Keratinocyte (primary cell): Measurements from ENCODE around the gene PLB1. TPM values are rescaled to one million over a fixed set of nuclear protein-coding genes. Genes with fewer than 3 reads are reported as not detected.

Experiments
- DNase-seq: peaks from one replicate; pipeline ENCODE4 v3.0.0-alpha.2; 2011; ENCODE audit warnings: low read depth, missing footprints, low spot score
- FAIRE-seq: peaks from 2 replicates; lab custom pipeline; 2011; peaks lifted over from hg19 to GRCh38; lab: Jason Lieb, UNC
- H2AFZ ChIP-seq: 2 replicates; pipeline ENCODE4 v1.6.0; 2012; ENCODE audit warnings: low read length, control low read depth, inconsistent platforms; ENCODE audit not compliant: control insufficient read depth
- H3K27ac ChIP-seq: 2 replicates; pipeline ENCODE4 v1.5.1; 2011; ENCODE audit warnings: low read length; ENCODE audit not compliant: control insufficient read depth, insufficient read depth
- H3K27me3 ChIP-seq: 3 replicates; pipeline ENCODE4 v1.6.0; 2011; ENCODE audit warnings: low read length; ENCODE audit not compliant: control insufficient read depth, insufficient read depth; ENCODE audit errors: extremely low read depth
- H3K36me3 ChIP-seq, 2 experiments: 2 replicates in 1 of 2; 3 replicates in 1 of 2; pipeline ENCODE4 v1.5.1; 2011; ENCODE audit warnings: low read length in 2 of 2, mild to moderate bottlenecking in 1 of 2; ENCODE audit not compliant: control insufficient read depth in 2 of 2, insufficient read depth in 2 of 2; ENCODE audit errors: extremely low read depth in 1 of 2
- H3K4me1 ChIP-seq: 3 replicates; pipeline ENCODE4 v1.5.1; 2011; ENCODE audit warnings: low read length; ENCODE audit not compliant: control insufficient read depth, insufficient read depth; ENCODE audit errors: extremely low read depth
- H3K4me2 ChIP-seq: 3 replicates; pipeline ENCODE4 v1.6.0; 2011; ENCODE audit warnings: low read depth, low read length; ENCODE audit not compliant: control insufficient read depth, insufficient read depth; ENCODE audit errors: extremely low read depth
- H3K4me3 ChIP-seq, 3 experiments: fragments of 200-600 bp in 1 of 3; sonication (generic) in 1 of 3; 2 replicates in 2 of 3; 3 replicates in 1 of 3; pipeline ENCODE4 v1.5.1; 2011 to 2016; ENCODE audit warnings: low read length in 3 of 3, mild to moderate bottlenecking in 3 of 3, control low read depth in 2 of 3, inconsistent platforms in 1 of 3, low read depth in 1 of 3, mixed read lengths in 1 of 3, mixed run types in 1 of 3, moderate library complexity in 1 of 3; ENCODE audit not compliant: control insufficient read depth in 2 of 3, insufficient read depth in 2 of 3; ENCODE audit errors: extremely low read depth in 1 of 3
- H3K79me2 ChIP-seq: 2 replicates; pipeline ENCODE4 v1.6.0; 2012; ENCODE audit warnings: low read length; ENCODE audit not compliant: control insufficient read depth, insufficient read depth
- H3K9ac ChIP-seq: 3 replicates; pipeline ENCODE4 v1.6.0; 2011; ENCODE audit warnings: low read length; ENCODE audit not compliant: control insufficient read depth, insufficient read depth; ENCODE audit errors: extremely low read depth
- H3K9me1 ChIP-seq: 3 replicates; pipeline ENCODE4 v1.6.0; 2011; ENCODE audit warnings: low read length; ENCODE audit not compliant: control insufficient read depth, insufficient read depth; ENCODE audit errors: extremely low read depth
- H3K9me3 ChIP-seq: 2 replicates; pipeline ENCODE4 v1.5.1; 2012; ENCODE audit warnings: low read depth, low read length; ENCODE audit not compliant: control insufficient read depth
- H4K20me1 ChIP-seq: 3 replicates; pipeline ENCODE4 v1.6.0; 2011; ENCODE audit warnings: low read length; ENCODE audit not compliant: control insufficient read depth, insufficient read depth; ENCODE audit errors: extremely low read depth
- CTCF ChIP-seq, 3 experiments: IDR thresholded peaks in 1 of 3; conservative IDR thresholded peaks in 1 of 3; optimal IDR thresholded peaks in 1 of 3; 2 replicates in 2 of 3; 3 replicates in 1 of 3; pipeline versions ENCODE3 to v1.5.1; 2011; ENCODE audit warnings: low read length in 3 of 3, mild to moderate bottlenecking in 3 of 3, moderate library complexity in 2 of 3, control low read depth in 1 of 3, inconsistent platforms in 1 of 3; ENCODE audit not compliant: insufficient read depth in 2 of 3; ENCODE audit errors: extremely low read depth in 1 of 3
- EZH2 ChIP-seq: IDR thresholded peaks from one replicate; pipeline ENCODE4 v1.6.1; 2012; ENCODE audit warnings: inconsistent platforms, mild to moderate bottlenecking, low read length, moderate library complexity
- dilution Hi-C: fragments of 300-500 bp; cut with MboI; formaldehyde crosslinking; loops from one replicate; pipeline ENCODE4 v1.7.0; 2020; ENCODE audit warnings: low sequenced_read_pairs; ENCODE audit not compliant: extremely low pct_ligation_motif_present
- polyA plus RNA-seq, 5 experiments: library from polyadenylated mRNA; depleted of rRNA in 3 of 5; stranded (reverse) in 3 of 5; stranded (forward) in 1 of 5; unstranded in 1 of 5; fragments of >200 nt; gene quantifications; 1 replicate in 1 of 5; 2 replicates in 3 of 5; 3 replicates in 1 of 5; pipeline versions ENCODE4 v1.2.1 to v1.2.3, GENCODE V29; 2011 to 2012; ENCODE audit warnings: missing spikeins in 2 of 5, low read depth in 1 of 5, low replicate concordance in 1 of 5

PLB1 gene
- polyA plus RNA-seq, 1 donor (not counting 4 experiments of a cell fraction or from before 2014, with no cell fraction given) = 6.7 TPM

DNA sequence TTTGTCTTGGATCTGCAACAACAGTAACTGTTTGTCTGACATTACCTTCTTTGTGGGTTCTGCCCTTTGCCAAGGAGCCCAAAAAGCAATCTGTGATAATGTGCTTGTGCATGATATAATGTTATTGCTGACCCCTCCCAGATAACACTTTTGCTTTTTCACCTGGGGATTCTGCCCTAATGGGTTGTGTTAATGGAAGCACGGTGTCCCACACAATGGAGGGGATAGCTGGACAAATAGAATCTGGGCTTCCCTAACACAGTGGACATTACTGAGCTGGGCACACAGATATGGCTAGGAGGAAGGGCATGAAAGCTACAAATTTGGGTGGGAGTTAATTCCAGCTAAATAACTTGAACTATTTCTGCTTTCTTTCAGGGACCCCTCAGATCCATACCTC, 20.6 kb downstream of the PLB1 start:
- dilution Hi-C loops = no loop called here
- Histone ChIP-seq H3K36me3 (no peaks in the 10 kb centered on the region), H3K9ac (no peak overlapping the region), H2AFZ (no peak overlapping the region), H3K9me3 (no peaks in the 10 kb centered on the region), H3K27ac (no peak overlapping the region), H4K20me1 (no peaks in the 10 kb centered on the region), H3K9me1 (no peaks in the 10 kb centered on the region), H3K79me2 (no peaks in the 10 kb centered on the region), H3K27me3 (peaks cover 11% of the 10 kb centered on the region), H3K4me2 (no peak overlapping the region), H3K4me1 (no peaks in the 10 kb centered on the region), H3K4me3 (no peak overlapping the region)
- no peak for TF ChIP-seq EZH2
- no peak for TF ChIP-seq CTCF (optimal IDR thresholded peaks at IDR 0.05 in 1 of 3, IDR thresholded peaks at IDR 0.05 in 1 of 3, conservative IDR thresholded peaks at IDR 0.05 in 1 of 3; ENCODE audit: extremely low read depth in 1 of 3, insufficient read depth in 2 of 3, low read length in 3 of 3)
- FAIRE-seq = no peak
- no peak for DNase-seq

DNA sequence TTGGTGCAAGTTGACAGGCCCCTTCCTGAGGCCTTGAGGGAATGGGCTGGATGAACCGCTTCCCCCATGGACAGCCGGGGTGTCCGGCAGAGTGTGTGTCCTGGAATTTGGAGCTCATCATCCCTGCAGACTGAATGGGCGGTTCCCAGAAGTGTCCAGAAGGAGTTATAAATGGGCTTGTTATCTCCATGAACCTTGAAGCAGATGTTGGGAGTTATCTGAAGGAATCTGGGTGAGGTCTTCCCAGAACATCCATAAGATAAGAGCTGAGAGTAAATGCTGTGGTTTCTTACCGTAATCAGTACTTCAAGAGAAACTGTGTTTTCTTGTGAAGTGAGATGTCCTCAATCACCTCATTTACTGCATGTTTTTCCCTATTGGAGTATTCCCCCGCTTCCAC, 21.1 kb downstream of the PLB1 start:
- Histone ChIP-seq H3K27ac (no peak overlapping the region), H3K9ac (no peak overlapping the region), H3K4me1 (no peaks in the 10 kb centered on the region), H3K4me2 (no peak overlapping the region), H4K20me1 (no peaks in the 10 kb centered on the region), H3K79me2 (no peaks in the 10 kb centered on the region), H3K4me3 (no peak overlapping the region), H2AFZ (no peak overlapping the region), H3K27me3 (peaks cover 11% of the 10 kb centered on the region), H3K9me3 (no peaks in the 10 kb centered on the region), H3K9me1 (no peaks in the 10 kb centered on the region), H3K36me3 (no peaks in the 10 kb centered on the region)
- no peak for FAIRE-seq
- dilution Hi-C loops = no loop called here
- no peak for DNase-seq
- no peak for TF ChIP-seq EZH2
- TF ChIP-seq CTCF (optimal IDR thresholded peaks at IDR 0.05 in 1 of 3, IDR thresholded peaks at IDR 0.05 in 1 of 3, conservative IDR thresholded peaks at IDR 0.05 in 1 of 3; ENCODE audit: extremely low read depth in 1 of 3, insufficient read depth in 2 of 3, low read length in 3 of 3) = no peak
